IMR-90 (cell line): Measurements from ENCODE around the gene ADGRL1. TPM values are rescaled to one million over a fixed set of nuclear protein-coding genes. Genes with fewer than 3 reads are reported as not detected.

Experiments
- ATAC-seq: fragments of 200-7000 bp; cut with Tn5 transposase; 2 replicates; pipeline ENCODE4 v1.9.1; 2020; ENCODE audit warnings: low read depth, mild to moderate bottlenecking, moderate library complexity
- BruUV-seq: library from RNA; stranded (reverse); fragments of 400-500 nt; replicated peaks from 2 replicates; lab custom pipeline; 2021; lab: Mats Ljungman, UMichigan
- CTCF ChIA-PET: fragments of 300-600 bp; formaldehyde crosslinking; extraction: SDS; loops from one replicate; lab custom pipeline; 2021; ENCODE audit warnings: antibody characterized with exemption; lab: Yijun Ruan, JAX
- POLR2A ChIA-PET: fragments of 300-600 bp; sonication (Branson Sonifier 250); formaldehyde crosslinking; loops from one replicate; lab custom pipeline; 2022; ENCODE audit warnings: antibody characterized with exemption; ENCODE audit not compliant: unreplicated experiment; lab: Charles Lee
- DNase-seq: peaks from one replicate; pipeline ENCODE4 v3.0.0; 2013
- H2AFZ ChIP-seq: replicated peaks from 2 replicates; pipeline ENCODE3; 2013; ENCODE audit warnings: low read length, mild to moderate bottlenecking; ENCODE audit not compliant: poor library complexity
- H2AK5ac ChIP-seq: 2 replicates; pipeline ENCODE4 v1.6.1; 2013; ENCODE audit warnings: low read depth, low read length, inconsistent platforms
- H2AK9ac ChIP-seq: replicated peaks from 2 replicates; pipeline ENCODE3; 2013; ENCODE audit warnings: mild to moderate bottlenecking, low read depth, low read length, moderate library complexity; ENCODE audit not compliant: poor library complexity
- H2BK120ac ChIP-seq: 2 replicates; pipeline ENCODE4 v1.6.1; 2013; ENCODE audit warnings: low read depth, low read length, inconsistent platforms
- H2BK15ac ChIP-seq: 3 replicates; pipeline ENCODE4 v1.6.1; 2013; ENCODE audit warnings: low read depth, low read length, inconsistent platforms
- H2BK20ac ChIP-seq: 2 replicates; pipeline ENCODE4 v1.6.1; 2013; ENCODE audit warnings: low read depth, mild to moderate bottlenecking, inconsistent platforms, low read length, moderate library complexity
- H2BK5ac ChIP-seq: 2 replicates; pipeline ENCODE4 v1.6.1; 2013; ENCODE audit warnings: mild to moderate bottlenecking, low read depth, low read length, inconsistent platforms; ENCODE audit not compliant: poor library complexity, severe bottlenecking
- H3K14ac ChIP-seq: replicated peaks from 2 replicates; pipeline ENCODE4 v1.6.1; 2013; ENCODE audit warnings: low read depth, low read length, inconsistent platforms
- H3K18ac ChIP-seq: 2 replicates; pipeline ENCODE4 v1.6.1; 2013; ENCODE audit warnings: low read depth, low read length, control low read depth
- H3K23ac ChIP-seq: 2 replicates; pipeline ENCODE4 v1.6.1; 2013; ENCODE audit warnings: low read depth, low read length, inconsistent platforms
- H3K27ac ChIP-seq: 2 replicates; pipeline ENCODE4 v1.5.1; 2013; ENCODE audit warnings: mild to moderate bottlenecking, control low read depth, low read length; ENCODE audit not compliant: insufficient read depth
- H3K27me3 ChIP-seq: 2 replicates; pipeline ENCODE4 v1.6.1; 2013; ENCODE audit warnings: low read length; ENCODE audit not compliant: control insufficient read depth, insufficient read depth
- H3K36me3 ChIP-seq: 2 replicates; pipeline ENCODE4 v1.6.1; 2013; ENCODE audit warnings: low read length, mixed read lengths; ENCODE audit not compliant: control insufficient read depth, insufficient read depth
- H3K4ac ChIP-seq: 2 replicates; pipeline ENCODE4 v1.6.1; 2013; ENCODE audit warnings: low read depth, low read length, inconsistent platforms
- H3K4me1 ChIP-seq: 2 replicates; pipeline ENCODE4 v1.6.1; 2013; ENCODE audit warnings: low read length, mixed read lengths; ENCODE audit not compliant: control insufficient read depth, insufficient read depth
- H3K4me2 ChIP-seq: 2 replicates; pipeline ENCODE4 v1.6.1; 2013; ENCODE audit warnings: low read depth, mild to moderate bottlenecking, control low read depth, low read length, moderate library complexity
- H3K4me3 ChIP-seq: 2 replicates; pipeline ENCODE4 v1.5.1; 2013; ENCODE audit warnings: low read depth, mild to moderate bottlenecking, control low read depth, low read length, moderate library complexity; ENCODE audit not compliant: insufficient read depth
- H3K56ac ChIP-seq: 2 replicates; pipeline ENCODE4 v1.6.1; 2013; ENCODE audit warnings: low read length, inconsistent platforms; ENCODE audit not compliant: insufficient read depth; ENCODE audit errors: extremely low read depth
- H3K79me1 ChIP-seq, 2 experiments: 2 replicates each; pipeline ENCODE4 v1.6.1; 2013; ENCODE audit warnings: low read length in 2 of 2, inconsistent platforms in 1 of 2, low read depth in 1 of 2
- H3K9ac ChIP-seq: 2 replicates; pipeline ENCODE4 v1.6.1; 2013; ENCODE audit warnings: low read depth, low read length, control low read depth
- H3K9me1 ChIP-seq: 2 replicates; pipeline ENCODE4 v1.6.1; 2013; ENCODE audit warnings: low read length, inconsistent platforms; ENCODE audit not compliant: insufficient read depth
- H3K9me3 ChIP-seq: 2 replicates; pipeline ENCODE4 v1.6.1; 2013; ENCODE audit warnings: low read length; ENCODE audit not compliant: control insufficient read depth, insufficient read depth
- H4K20me1 ChIP-seq: 2 replicates; pipeline ENCODE4 v1.6.1; 2013; ENCODE audit warnings: low read length, inconsistent platforms; ENCODE audit not compliant: insufficient read depth
- H4K5ac ChIP-seq: 2 replicates; pipeline ENCODE4 v1.6.1; 2013; ENCODE audit warnings: mild to moderate bottlenecking, low read depth, low read length, control low read depth
- H4K8ac ChIP-seq, 2 experiments: 2 replicates each; pipeline ENCODE4 v1.6.1; 2013; ENCODE audit warnings: low read depth in 2 of 2, low read length in 2 of 2, control low read depth in 1 of 2, inconsistent platforms in 1 of 2
- H4K91ac ChIP-seq: 2 replicates; pipeline ENCODE4 v1.6.1; 2013; ENCODE audit warnings: low read depth, low read length, inconsistent platforms; ENCODE audit not compliant: insufficient read depth
- CHD1 ChIP-seq: IDR thresholded peaks from 2 replicates; pipeline ENCODE4 v1.6.1; 2012; ENCODE audit warnings: low read depth, low read length, improper control_type of control experiment
- NFE2L2 ChIP-seq: fragments of 150-350 bp; IDR thresholded peaks from 2 replicates; pipeline ENCODE4 v1.6.1; 2016; ENCODE audit warnings: low read depth, mild to moderate bottlenecking, low read length
- RAD21 ChIP-seq: IDR thresholded peaks from 2 replicates; pipeline ENCODE4 v1.6.1; 2012; ENCODE audit warnings: low read length, improper control_type of control experiment
- RCOR1 ChIP-seq: IDR thresholded peaks from 2 replicates; pipeline ENCODE4 v1.6.1; 2012; ENCODE audit warnings: mild to moderate bottlenecking, low read length, improper control_type of control experiment; ENCODE audit not compliant: insufficient replicate concordance
- RFX5 ChIP-seq: IDR thresholded peaks from 2 replicates; pipeline ENCODE4 v1.8.0; 2012; ENCODE audit warnings: low read depth, mild to moderate bottlenecking, low read length, moderate library complexity
- WGBS, 2 experiments: methylation state at CpG; one replicate each; pipeline versions ENCODE4 v1.1.5 to v1.1.7; 2013; ENCODE audit warnings: missing lambda C conversion rate in 2 of 2; ENCODE audit not compliant: insufficient read length in 1 of 2; ENCODE audit errors: extremely low coverage in 2 of 2; 5-methylcytosine and 5-hydroxymethylcytosine counted together
- dilution Hi-C: fragments of 300-500 bp; cut with HindIII; formaldehyde crosslinking; loops from one replicate; pipeline ENCODE4 v1.14.3; 2018; ENCODE audit warnings: low sequenced_read_pairs; ENCODE audit not compliant: unreplicated experiment
- in situ Hi-C: fragments of 300-500 bp; cut with MboI; formaldehyde crosslinking; loops from 3 replicates; pipeline ENCODE4 v1.14.3; 2019; ENCODE audit warnings: low sequenced_read_pairs, inconsistent platforms, mixed read lengths
- intact Hi-C: fragments of 100-400 bp; cut with micrococcal nuclease; formaldehyde crosslinking; loops from 2 replicates; pipeline ENCODE4 v1.10.0; 2022
- polyA plus RNA-seq, 3 experiments: library from polyadenylated mRNA; depleted of rRNA; stranded (reverse); fragments of >200 nt; gene quantifications; 2 replicates each; pipeline ENCODE4 v1.2.3, GENCODE V29; 2012; ENCODE audit warnings: low replicate concordance in 1 of 3
- total RNA-seq: library from RNA; depleted of rRNA; stranded (reverse); fragments of >200 nt; gene quantifications from 2 replicates; pipeline ENCODE4 v1.2.3, GENCODE V29; 2012
- TF ChIP-seq, protein P1 (sequence below): fragments of 150-350 bp; IDR thresholded peaks from 2 replicates; pipeline ENCODE4 v1.6.1; 2016; ENCODE audit warnings: low read depth, mild to moderate bottlenecking, low read length, moderate library complexity, borderline replicate concordance

Gene ADGRL1
- total and polyA plus RNA-seq, 2 of the 4 experiments (the other 2 are of a cell fraction): 0.72 to 2.2 TPM

DNA sequence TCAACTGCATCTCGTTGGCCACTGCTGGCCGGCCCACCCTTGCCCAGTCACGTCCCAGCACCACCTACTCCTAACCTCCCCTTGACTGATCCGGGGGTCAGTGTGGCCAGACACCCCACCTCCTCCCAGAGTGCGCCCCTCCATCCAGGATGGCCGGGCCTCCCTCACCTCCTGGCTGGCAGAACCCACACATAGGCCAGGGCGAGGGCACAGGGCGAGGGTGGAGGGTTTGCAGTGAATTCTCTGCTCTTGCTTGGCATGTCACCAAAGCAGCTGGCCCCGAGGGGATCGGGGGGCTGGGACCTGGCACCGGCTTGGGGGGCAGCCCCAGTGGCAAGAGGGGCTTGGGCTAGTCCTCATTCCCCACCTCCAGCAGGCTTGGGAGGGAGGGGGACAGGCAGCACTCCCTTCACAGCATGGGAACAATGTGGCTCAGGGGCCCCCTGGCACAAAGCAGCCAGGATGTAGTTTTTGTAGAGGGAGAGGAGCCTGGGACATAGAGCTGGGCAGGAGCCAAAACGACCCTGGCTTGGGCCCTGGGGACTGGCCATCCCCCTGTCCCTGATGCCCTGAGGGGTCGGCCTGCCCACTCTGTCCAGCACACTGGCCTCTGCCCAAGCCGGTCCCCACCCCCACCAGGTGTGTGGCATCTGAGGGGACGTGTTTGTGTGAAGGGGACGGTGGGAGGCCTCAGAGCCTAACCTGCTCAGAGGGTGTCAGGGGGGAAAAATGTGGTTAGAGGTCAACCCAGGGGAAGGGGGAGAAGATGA is 41.1 kb downstream of the ADGRL1 start:
- CTCF ChIA-PET: no interaction called here
- POLR2A ChIA-PET: no interaction called here
- no TSS peak for BruUV-seq

More for the DNA sequence above, 41.1 kb downstream of the ADGRL1 start:
- H3K18ac ChIP-seq: no peak overlapping the region
- no peak overlapping the region for H4K8ac ChIP-seq
- H3K9me3 ChIP-seq: no peaks in the 10 kb centered on the region
- no peak overlapping the region for H2BK20ac ChIP-seq
- no peak overlapping the region for H3K4me3 ChIP-seq
- H2BK15ac ChIP-seq: no peak overlapping the region
- H3K79me1 ChIP-seq: no peaks in the 10 kb centered on the region
- H2AFZ ChIP-seq: no peak overlapping the region
- no peak overlapping the region for H3K27ac ChIP-seq
- TF ChIP-seq CHD1 (no peak), RFX5 (no peak), RAD21 (no peak), NFE2L2 (no peak), RCOR1 (no peak)
- TF ChIP-seq, protein P1, sequence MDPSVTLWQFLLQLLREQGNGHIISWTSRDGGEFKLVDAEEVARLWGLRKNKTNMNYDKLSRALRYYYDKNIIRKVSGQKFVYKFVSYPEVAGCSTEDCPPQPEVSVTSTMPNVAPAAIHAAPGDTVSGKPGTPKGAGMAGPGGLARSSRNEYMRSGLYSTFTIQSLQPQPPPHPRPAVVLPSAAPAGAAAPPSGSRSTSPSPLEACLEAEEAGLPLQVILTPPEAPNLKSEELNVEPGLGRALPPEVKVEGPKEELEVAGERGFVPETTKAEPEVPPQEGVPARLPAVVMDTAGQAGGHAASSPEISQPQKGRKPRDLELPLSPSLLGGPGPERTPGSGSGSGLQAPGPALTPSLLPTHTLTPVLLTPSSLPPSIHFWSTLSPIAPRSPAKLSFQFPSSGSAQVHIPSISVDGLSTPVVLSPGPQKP: no peak
- no peak overlapping the region for H3K14ac ChIP-seq
- no peak overlapping the region for H3K4me2 ChIP-seq
- H4K91ac ChIP-seq: no peak overlapping the region
- no peaks in the 10 kb centered on the region for H4K20me1 ChIP-seq
- peaks cover 3% of the 10 kb centered on the region; the same call in 1 of the 2 replicates for H3K27me3 ChIP-seq
- no peak for DNase-seq
- no peak overlapping the region for H2BK120ac ChIP-seq
- no peak overlapping the region for H3K23ac ChIP-seq
- no peak overlapping the region for H2AK9ac ChIP-seq
- H3K36me3 ChIP-seq: peaks cover 2% of the 10 kb centered on the region; the same call in 1 of the 2 replicates
- H3K9me1 ChIP-seq: no peaks in the 10 kb centered on the region
- H3K4ac ChIP-seq: no peak overlapping the region
- 83% methylated on average over 2 of the region's 16 CpGs; no CpG with 5 or more reads in 1 of the 2 experiments for WGBS, 2 experiments
- no peak for ATAC-seq
- H4K5ac ChIP-seq: no peak overlapping the region
- dilution Hi-C loops: no loop called here
- H2AK5ac ChIP-seq: no peak overlapping the region
- intact Hi-C loops: no loop called here
- no peak overlapping the region for H3K9ac ChIP-seq
- in situ Hi-C loops: no loop called here
- H3K56ac ChIP-seq: no peak overlapping the region
- H2BK5ac ChIP-seq: no peak overlapping the region
- H3K4me1 ChIP-seq: no peaks in the 10 kb centered on the region; the same call in 1 of the 2 replicates
